IPS-NIHi7 (cell line): ENCODE measurements around the gene MRPS34.
"Not testable (repeated sequence)": the region's sequence is repeated elsewhere in the genome, so short reads cannot be mapped to it uniquely, and the experiment has no call there.

ENCODE experiments used
- DNase-seq: peaks from one replicate; pipeline ENCODE4 v3.0.0; 2012; ENCODE audit warnings: mixed read lengths; ENCODE audit errors: extremely low spot score

MRPS34 gene

DNA sequence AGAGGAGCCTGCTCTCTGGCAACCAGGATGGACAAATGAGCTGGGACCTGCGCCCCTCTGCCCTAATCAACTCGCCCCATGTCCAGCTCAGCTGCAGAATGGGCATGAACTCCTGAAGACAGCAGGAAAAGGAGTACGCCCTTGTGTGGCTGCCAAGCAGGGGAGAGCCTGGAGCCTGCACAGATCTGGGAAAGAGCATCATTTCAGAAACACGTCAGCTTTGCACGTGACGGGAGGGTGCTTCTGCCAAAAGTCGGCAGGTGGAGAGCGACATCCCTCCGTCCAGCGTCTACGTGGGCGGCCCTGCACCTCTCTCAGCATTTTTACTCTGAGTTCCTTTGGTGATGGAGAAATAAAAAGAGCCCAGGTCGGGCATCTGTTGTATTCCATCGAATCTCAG lies 20.1 kb downstream of the MRPS34 start:
- no peak for DNase-seq

GRCh38 chr16:1751946-1752345 lies 21.0 kb downstream of the MRPS34 start:
- no peak for DNase-seq

- DNase-seq: no peak
Measured at GRCh38 chr16:1749152-1750117, 23.5 kb downstream of the MRPS34 start.

DNA sequence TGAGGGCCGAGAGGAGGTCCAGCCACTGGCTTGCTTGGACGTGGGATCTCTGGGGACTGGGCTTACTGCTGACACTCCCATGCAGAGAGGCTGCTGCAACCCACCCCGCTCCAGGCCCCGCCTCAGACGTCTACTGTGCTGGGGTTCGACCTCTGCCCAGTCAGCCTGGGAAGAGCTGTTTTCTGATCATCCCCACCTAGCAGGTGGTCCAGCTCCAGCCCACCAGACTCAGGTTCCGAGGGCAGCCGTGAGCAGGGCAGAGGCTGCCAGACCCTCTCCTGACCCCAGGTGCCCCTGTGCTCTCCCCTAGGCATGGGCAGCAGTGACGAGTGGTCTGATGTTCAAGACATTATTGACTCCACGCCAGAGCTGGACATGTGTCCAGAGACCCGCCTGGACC lies 25.0 kb downstream of the MRPS34 start:
- no peak for DNase-seq

DNA sequence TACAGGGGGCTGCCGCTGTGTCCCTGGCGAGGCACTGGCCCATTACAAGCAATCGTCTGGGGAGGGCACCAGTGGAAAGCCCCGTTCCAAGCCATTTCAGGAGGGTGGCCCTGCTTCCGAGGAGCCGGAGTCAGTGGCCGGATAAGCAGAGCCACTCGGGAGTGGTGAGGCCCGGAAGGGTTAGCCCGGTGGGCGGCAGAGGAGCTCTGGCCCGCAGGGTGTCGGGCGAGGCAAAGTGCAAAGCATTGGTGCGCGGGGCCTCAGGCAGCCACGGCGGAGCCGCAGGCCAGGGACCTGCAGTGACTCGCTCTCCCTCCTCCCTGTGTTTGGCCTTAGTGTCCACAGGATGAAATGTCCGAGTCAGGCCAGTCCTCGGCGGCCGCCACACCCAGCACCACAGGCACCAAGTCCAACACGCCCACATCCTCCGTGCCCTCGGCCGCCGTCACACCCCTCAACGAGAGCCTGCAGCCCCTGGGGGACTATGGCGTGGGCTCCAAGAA lies 26.2 kb downstream of the MRPS34 start:
- DNase-seq: no peak

DNA sequence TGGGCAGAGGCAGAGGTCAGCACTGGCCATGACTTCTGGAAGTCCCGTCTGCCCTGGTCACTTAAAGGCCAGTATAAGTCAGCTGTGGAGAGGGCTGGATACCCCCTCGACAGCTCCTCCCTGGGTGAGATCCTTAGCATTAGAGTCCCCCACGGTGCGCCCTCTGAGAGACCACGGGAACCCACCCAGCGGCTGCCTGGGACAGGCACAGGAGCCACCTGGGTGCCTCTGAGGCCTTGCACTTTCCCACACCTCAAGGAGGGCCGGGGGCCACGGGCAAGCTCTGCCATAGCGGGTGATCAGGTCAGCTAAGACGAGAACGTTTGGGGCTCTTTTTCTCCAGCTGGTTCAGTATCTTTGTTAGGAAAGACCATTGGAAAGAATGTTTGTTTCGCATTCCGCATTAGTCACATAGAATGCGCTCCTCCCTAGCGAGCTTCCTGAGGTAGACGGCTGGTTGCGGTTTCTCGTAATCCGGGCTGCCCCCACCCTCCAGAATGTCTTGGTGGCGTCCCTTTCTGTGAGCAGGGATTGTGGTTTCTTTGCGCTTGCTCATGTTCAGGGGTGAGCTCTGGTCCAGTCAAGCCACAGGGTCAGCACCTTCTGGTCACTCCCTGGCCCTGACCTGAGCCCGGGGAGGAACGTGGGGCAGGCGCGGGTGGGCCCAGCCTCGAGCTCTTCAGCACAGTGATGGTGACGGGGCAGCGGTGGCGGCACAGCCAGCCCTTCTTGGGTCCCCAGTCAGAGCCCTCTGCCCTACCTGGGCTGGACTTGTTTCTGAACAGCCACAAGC lies 26.8 kb downstream of the MRPS34 start:
- no peak for DNase-seq

DNA sequence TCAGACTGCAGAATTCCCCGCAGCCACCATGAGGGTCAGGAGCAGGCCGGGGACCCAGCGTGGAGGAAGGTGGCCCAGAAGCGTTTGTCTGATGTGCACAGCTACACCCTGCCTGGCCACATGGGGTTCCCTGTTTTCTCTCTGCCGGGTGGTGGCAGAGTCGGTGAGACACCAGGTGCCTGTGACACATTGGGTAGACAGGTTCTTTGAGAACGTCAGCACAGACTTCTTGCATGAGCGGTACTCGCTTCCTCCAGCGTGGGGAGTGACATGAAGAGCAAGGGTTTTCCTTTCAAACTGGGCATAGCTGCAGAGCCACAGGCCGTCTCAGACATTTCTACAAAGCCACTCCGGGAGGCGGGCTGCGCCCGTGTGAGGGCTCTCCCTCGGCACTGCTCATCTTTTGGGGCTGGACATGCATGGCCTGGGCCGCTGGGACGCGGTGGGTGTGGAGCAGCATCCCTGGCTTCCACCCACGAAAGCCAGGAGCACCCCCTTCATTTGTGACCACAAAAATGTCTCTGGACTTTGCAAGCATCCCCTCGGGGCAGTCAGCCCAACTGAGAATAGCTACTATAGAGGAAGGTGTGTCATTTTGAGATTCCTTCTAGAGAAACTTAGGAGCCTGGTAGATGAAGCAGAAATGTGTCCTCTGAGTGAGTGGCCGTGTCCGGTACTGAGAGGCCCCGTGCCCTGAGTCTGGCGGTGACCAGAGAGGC lies 27.6 kb downstream of the MRPS34 start:
- no peak for DNase-seq

DNA sequence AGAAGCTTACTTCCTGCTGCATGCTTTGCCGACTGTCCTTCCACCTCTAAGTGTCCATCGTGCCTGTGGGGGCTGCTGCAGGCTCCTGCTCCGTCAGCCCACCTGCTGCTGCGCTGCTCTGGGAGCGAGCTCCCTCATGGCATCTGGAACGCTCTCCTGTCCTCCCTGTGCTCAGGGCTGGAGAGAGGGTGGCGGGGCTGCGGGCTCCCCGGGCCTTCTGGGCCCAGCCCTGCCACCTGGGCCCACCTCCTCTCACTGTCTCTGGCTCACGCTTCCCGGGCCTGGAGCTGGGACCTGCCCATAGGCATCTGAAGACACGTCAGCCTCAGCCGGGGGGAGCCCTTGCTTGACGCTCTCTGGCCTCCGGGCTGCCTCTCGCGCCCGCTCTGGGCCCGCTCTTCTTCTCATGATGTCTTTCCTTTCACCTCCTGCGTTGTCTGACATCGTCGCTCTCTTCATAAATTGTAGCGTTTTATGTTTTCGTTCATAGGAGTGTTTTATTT lies 28.5 kb downstream of the MRPS34 start:
- no peak for DNase-seq

GRCh38 chr16:1743376-1744337 lies 29.3 kb downstream of the MRPS34 start:
- DNase-seq: no peak

DNA sequence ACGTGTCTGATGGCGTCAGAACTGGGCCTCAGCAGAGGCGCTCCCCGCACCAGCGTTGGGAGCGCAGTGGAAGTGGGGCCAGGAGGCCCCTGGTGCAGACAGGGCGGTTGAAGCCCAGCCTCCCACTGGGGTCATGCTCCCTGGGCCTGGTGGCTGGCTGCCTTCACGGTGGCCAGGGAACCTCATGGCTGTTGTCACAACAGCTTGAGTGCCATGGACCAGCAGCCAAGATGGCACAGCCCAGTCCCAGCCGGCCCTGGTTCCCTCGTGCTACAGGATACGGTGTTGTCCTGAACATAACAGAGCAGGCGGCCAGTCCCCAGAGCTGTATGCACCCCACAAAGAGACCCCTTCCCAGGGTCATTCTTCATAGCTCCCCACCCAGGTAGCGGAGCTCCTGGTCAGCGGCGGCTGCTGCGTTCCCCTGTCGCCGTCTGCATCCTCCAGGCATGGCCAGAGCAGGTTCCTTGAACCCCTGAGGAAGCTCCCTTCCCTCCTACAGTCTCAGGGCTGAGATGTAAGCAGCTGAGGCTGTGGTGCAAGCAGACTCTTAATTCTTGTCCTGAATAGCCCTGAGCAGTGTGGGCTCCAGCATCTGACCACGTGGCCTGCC lies 31.3 kb downstream of the MRPS34 start:
- DNase-seq: no peak

GRCh38 chr16:1740781-1741490 lies 32.0 kb downstream of the MRPS34 start:
- DNase-seq: no peak

DNA sequence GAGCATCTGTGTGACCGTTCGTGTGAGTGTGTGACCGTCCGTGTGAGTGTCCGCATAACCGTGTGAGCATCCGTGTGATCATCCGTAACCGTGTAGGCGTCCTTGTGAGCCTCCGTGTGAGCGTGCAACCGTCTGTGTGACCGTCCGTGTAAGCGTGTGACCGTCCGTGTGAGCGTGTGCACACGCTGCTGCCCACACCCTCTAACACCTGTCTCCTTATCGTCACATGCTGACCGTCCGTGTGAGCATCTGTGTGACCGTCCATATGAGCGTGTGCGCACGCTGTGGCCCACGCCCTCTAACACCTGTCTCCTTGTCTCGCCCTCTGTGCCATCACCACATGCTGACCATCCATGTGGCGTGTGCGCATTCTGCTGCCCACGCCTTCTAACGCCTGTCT lies 32.7 kb downstream of the MRPS34 start:
- DNase-seq: no peak

GRCh38 chr16:1734816-1735215 lies 38.1 kb downstream of the MRPS34 start:
- DNase-seq: no peak

- DNase-seq: no peak
Measured at GRCh38 chr16:1734123-1734522, 38.8 kb downstream of the MRPS34 start.

DNA sequence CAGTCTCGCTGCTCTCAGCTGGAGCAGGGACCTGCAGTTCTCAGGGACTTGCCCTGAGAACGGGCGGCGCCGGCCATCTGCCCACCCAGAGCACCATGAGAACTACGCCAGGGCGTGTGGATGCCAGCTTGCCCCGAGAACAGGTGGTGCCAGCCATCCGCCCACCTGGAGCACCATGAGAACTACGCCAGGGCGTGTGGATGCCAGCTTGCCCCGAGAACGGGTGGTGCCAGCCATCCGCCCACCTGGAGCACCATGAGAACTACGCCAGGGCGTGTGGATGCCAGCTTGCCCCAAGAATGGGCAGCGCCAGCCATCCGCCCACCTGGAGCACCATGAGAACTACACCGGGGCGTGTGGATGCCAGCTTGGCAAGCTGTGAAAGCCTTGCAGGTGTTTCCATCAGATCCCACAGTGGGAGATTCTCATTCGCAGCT lies 40.4 kb downstream of the MRPS34 start:
- not testable (repeated sequence) for DNase-seq

DNA sequence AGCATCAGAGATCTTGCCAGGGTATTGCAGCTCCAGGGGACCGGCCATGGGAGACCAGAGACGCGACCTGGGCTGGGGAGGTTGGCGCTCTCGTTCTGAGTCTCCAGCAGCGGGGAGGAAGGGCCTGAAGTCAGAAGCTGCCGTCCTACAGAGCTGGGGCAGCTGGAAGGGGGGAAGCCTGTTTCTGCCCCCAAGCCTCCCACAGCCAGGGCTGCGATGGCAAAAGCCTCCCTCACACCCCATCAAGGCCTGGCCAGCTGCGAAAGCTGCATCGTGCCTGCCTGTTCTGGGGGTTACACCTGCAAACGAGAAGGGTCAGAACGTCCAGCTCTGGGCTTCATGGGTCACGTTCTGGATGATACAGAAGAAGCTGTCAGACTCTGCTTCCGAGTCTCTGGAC lies 40.9 kb downstream of the MRPS34 start:
- DNase-seq: no peak

DNA sequence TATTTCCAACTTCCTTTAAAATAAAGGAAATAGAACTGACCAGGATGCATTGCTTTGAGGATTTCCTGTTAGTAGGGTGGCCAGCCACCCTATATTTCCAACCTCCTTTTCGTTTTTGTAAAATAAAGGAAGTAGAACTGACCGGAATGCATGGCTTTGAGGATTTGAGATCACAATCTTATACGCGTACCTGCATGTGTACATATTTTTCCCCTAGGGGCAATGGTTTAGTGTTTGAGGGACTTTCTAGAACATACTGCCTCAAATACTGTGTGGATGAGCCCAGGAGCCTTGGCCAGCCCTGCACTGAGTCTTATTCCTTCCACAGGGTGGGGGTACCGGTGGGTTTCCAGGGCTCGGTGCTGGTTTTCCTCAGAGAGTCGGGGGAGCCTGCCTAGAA lies 41.3 kb downstream of the MRPS34 start:
- no peak for DNase-seq

DNA sequence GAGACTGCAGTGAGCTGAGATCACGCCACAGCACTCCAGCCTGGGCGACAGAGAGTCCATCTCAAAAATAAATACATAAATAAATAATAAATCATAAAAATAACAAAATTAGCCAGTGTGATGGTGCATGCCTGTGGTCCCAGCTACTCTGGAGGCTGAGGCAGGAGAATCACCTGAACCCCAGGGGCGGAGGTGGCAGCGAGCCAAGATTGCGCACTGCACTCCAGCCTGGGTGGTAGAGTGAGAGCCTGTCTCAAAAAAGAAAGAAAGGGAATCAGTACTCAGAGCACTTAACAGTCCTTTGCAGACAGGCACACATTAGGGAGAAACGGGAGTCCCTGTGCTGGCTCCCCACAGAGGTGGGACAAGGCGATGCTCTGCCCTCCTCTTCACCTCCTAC lies 41.9 kb downstream of the MRPS34 start:
- no peak for DNase-seq

- no peak for DNase-seq
Measured at GRCh38 chr16:1729445-1729844, 43.5 kb downstream of the MRPS34 start.
